Mammary epithelial cell (primary cell): ENCODE measurements around the gene RCSD1.

Source experiments
- EZH2 ChIP-seq: IDR thresholded peaks from 2 replicates; pipeline ENCODE4 v1.6.1; 2012; ENCODE audit warnings: low read length, inconsistent platforms, borderline replicate concordance
- TF ChIP-seq, protein P1 (sequence below), 2 donors: IDR thresholded peaks in 1 of 2; conservative IDR thresholded peaks in 1 of 2; 2 replicates each; pipeline ENCODE4 v1.5.1; 2011 to 2012; ENCODE audit warnings: inconsistent platforms in 2 of 2, low read length in 2 of 2, mild to moderate bottlenecking in 2 of 2, control low read depth in 1 of 2, low read depth in 1 of 2; ENCODE audit not compliant: insufficient read depth in 1 of 2; ENCODE audit errors: extremely low read depth in 1 of 2

DNA sequence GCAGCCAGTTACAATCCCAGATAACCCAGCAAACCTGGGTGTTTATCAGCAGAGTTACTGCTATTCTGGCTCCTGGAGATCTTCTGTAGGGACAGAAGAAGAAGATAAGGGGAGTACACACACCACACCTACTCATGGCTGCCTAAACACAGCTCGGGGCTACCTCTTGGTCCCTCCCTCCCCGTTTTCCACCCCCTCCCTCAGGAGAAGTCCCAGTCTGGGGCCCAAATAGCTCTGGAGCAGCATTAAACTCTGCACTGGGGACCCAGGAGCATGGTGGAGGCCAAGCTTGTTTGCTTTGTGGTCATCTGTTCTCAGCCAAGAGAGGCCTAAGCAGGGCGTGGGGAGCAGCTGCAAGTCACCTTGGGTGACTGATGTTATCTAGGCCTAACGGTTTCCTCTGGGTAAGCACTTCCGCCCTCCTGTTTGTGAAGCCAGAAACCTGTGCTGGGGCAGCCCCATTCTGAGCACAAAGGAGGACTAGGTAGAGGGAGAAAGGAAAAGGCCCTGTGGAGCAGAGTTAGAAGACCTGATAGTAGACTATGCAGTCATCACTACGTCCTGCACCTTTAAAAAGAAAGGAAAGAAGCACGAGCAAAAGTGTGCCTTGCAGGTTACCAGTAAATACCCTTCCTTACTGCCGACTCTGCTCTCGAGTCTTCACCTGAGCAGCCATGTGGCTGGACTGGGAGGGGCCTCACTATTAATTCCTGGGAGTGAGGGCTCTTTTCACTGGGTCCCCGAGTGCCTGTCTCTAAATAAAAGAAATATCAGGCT lies 2.0 kb upstream of the RCSD1 start:
- TF ChIP-seq, protein P1, sequence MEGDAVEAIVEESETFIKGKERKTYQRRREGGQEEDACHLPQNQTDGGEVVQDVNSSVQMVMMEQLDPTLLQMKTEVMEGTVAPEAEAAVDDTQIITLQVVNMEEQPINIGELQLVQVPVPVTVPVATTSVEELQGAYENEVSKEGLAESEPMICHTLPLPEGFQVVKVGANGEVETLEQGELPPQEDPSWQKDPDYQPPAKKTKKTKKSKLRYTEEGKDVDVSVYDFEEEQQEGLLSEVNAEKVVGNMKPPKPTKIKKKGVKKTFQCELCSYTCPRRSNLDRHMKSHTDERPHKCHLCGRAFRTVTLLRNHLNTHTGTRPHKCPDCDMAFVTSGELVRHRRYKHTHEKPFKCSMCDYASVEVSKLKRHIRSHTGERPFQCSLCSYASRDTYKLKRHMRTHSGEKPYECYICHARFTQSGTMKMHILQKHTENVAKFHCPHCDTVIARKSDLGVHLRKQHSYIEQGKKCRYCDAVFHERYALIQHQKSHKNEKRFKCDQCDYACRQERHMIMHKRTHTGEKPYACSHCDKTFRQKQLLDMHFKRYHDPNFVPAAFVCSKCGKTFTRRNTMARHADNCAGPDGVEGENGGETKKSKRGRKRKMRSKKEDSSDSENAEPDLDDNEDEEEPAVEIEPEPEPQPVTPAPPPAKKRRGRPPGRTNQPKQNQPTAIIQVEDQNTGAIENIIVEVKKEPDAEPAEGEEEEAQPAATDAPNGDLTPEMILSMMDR (conservative IDR thresholded peaks at IDR 0.05 in 1 of 2, IDR thresholded peaks at IDR 0.05 in 1 of 2; ENCODE audit: extremely low read depth in 1 of 2, insufficient read depth in 1 of 2, low read depth in 1 of 2, low read length in 2 of 2) = no peak
- no peak for TF ChIP-seq EZH2
